Smooth muscle cell (in vitro differentiated cells): ENCODE data around the gene NUPR1. TPM values are rescaled to one million over a fixed set of nuclear protein-coding genes. Genes with fewer than 3 reads are reported as not detected.

Source experiments
- DNase-seq: peaks from one replicate; lab custom pipeline; 2025; ENCODE audit not compliant: unreplicated experiment; lab: John Stamatoyannopoulos, UW
- H2AFZ ChIP-seq: fragments of 200-600 bp; sonication (generic); 2 replicates; pipeline ENCODE4 v1.6.0; 2016; ENCODE audit warnings: antibody characterized with exemption, low read depth, mild to moderate bottlenecking
- H3F3A ChIP-seq: fragments of 200-600 bp; sonication (generic); 2 replicates; pipeline ENCODE4 v1.6.0; 2017; ENCODE audit warnings: antibody characterized with exemption, low read depth
- H3K27ac ChIP-seq: fragments of 200-600 bp; sonication (generic); 2 replicates; pipeline ENCODE4 v1.5.1; 2016; ENCODE audit warnings: low read depth, mild to moderate bottlenecking
- H3K27me3 ChIP-seq: fragments of 200-600 bp; sonication (generic); 2 replicates; pipeline ENCODE4 v1.6.1; 2016; ENCODE audit warnings: low read depth, mild to moderate bottlenecking
- H3K36me3 ChIP-seq: fragments of 200-600 bp; sonication (generic); 2 replicates; pipeline ENCODE4 v1.5.1; 2016; ENCODE audit warnings: low read depth
- H3K4me1 ChIP-seq: fragments of 200-600 bp; sonication (generic); 2 replicates; pipeline ENCODE4 v1.5.1; 2016; ENCODE audit warnings: low read depth
- H3K4me2 ChIP-seq: fragments of 200-600 bp; sonication (generic); 2 replicates; pipeline ENCODE4 v1.6.0; 2016; ENCODE audit warnings: mild to moderate bottlenecking
- H3K4me3 ChIP-seq: fragments of 200-600 bp; sonication (generic); 2 replicates; pipeline ENCODE4 v1.5.1; 2016; ENCODE audit warnings: mild to moderate bottlenecking
- H3K79me2 ChIP-seq: fragments of 200-600 bp; sonication (generic); 2 replicates; pipeline ENCODE4 v1.6.0; 2016; ENCODE audit warnings: low read depth, mild to moderate bottlenecking
- H3K9ac ChIP-seq: fragments of 200-600 bp; sonication (generic); 2 replicates; pipeline ENCODE4 v1.6.0; 2016; ENCODE audit warnings: low read depth
- H3K9me3 ChIP-seq: fragments of 200-600 bp; sonication (generic); replicated peaks from 2 replicates; pipeline ENCODE4 v1.5.1; 2016; ENCODE audit warnings: low read depth
- H4K20me1 ChIP-seq: fragments of 200-600 bp; sonication (generic); 2 replicates; pipeline ENCODE4 v1.6.0; 2016; ENCODE audit warnings: low read depth
- whole genome bisulfite sequencing: methylation state at CpG from one replicate; pipeline ENCODE4 v1.1.7; 2016; ENCODE audit warnings: low lambda C conversion rate; 5-methylcytosine and 5-hydroxymethylcytosine counted together
- polyA plus RNA-seq: library from polyadenylated mRNA; unstranded; fragments of >200 nt; fragmentation: Nextera tagmentation; extraction: Ambion mirVana; gene quantifications from 2 replicates; pipeline ENCODE4 v1.2.1, GENCODE V29; 2016
- total RNA-seq: library from RNA; depleted of rRNA; stranded (reverse); fragments of >200 nt; gene quantifications from 2 replicates; pipeline ENCODE4 v1.2.3, GENCODE V29; 2014
- TF ChIP-seq, protein P1 (sequence below): fragments of 200-600 bp; sonication (generic); IDR thresholded peaks from 2 replicates; pipeline ENCODE4 v1.5.1; 2017; ENCODE audit warnings: borderline replicate concordance, mild to moderate bottlenecking, antibody characterized with exemption; ENCODE audit not compliant: insufficient read depth, poor library complexity, severe bottlenecking

The NUPR1 gene
- total and polyA plus RNA-seq, 2 experiments from 2014 or later = 0.67 to 22.2 TPM

DNA sequence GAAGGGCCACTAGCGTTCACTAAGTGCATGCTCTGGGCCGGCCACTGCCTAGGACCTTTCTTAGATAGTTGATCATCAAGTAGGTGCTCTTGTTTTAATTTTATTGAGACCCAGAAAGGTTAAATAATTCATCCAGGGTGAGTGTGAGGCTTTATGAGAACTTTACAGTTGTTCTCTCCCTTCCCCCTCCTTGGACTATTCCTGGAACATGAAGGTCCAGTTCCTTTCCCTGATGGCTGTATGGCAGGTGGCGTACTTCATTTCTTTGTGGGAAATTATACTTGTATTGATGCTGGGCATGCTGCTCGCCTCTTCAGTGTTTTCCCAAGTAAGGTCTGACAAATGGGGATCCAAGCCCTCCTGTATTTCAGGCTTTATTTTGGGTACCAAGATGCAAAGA, 23.4 kb upstream of the NUPR1 start:
- Histone ChIP-seq H3K9me3 (peaks cover under 1% of the 10 kb centered on the region), H3K79me2 (peaks cover 4% of the 10 kb centered on the region), H3K36me3 (no peaks in the 10 kb centered on the region), H3K27ac (no peak overlapping the region), H2AFZ (no peak overlapping the region), H4K20me1 (no peaks in the 10 kb centered on the region), H3K27me3 (no peaks in the 10 kb centered on the region), H3K4me1 (no peaks in the 10 kb centered on the region), H3K4me3 (no peak overlapping the region), H3F3A (no peaks in the 10 kb centered on the region), H3K9ac (no peak overlapping the region), H3K4me2 (no peak overlapping the region)
- 99% methylated on average over 4 of the region's 4 CpGs for WGBS
- TF ChIP-seq, protein P1, sequence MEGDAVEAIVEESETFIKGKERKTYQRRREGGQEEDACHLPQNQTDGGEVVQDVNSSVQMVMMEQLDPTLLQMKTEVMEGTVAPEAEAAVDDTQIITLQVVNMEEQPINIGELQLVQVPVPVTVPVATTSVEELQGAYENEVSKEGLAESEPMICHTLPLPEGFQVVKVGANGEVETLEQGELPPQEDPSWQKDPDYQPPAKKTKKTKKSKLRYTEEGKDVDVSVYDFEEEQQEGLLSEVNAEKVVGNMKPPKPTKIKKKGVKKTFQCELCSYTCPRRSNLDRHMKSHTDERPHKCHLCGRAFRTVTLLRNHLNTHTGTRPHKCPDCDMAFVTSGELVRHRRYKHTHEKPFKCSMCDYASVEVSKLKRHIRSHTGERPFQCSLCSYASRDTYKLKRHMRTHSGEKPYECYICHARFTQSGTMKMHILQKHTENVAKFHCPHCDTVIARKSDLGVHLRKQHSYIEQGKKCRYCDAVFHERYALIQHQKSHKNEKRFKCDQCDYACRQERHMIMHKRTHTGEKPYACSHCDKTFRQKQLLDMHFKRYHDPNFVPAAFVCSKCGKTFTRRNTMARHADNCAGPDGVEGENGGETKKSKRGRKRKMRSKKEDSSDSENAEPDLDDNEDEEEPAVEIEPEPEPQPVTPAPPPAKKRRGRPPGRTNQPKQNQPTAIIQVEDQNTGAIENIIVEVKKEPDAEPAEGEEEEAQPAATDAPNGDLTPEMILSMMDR = no peak
- no peak for DNase-seq

DNA sequence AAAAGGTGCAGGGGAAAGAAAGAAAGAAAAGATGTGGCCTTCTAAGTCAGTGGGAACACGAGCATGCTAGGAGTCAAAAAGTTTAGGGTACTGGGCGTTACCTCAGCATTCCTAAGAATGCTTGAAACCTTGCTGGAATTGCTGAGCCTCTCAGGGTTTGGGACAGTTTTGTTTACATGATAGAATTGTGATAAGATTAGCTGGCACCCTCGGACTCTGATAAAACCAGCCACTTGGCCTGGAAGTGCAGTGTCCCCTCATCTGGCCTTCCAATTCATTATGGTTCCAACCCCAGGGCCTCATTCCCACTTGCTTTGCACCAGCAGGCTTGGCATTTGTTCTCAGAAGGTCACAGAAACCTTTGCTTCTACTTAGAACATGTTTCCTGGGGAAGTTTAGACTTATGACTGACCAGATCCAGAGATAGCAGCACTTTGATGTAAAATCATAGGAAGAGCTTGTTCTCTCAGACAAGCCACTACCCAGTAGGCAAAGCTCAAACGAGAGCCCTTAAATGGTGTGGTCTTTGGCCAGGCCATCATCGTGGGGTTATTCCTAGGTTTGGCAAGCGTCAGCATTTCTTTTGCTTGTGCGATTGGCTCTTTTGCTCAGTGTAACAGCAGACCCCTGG, 22.9 kb upstream of the NUPR1 start:
- Histone ChIP-seq H3K36me3 (no peaks in the 10 kb centered on the region), H3K4me1 (no peaks in the 10 kb centered on the region), H3F3A (no peaks in the 10 kb centered on the region), H3K79me2 (no peaks in the 10 kb centered on the region), H3K4me2 (no peak overlapping the region), H3K9ac (no peak overlapping the region), H2AFZ (no peak overlapping the region), H3K27me3 (no peaks in the 10 kb centered on the region), H3K27ac (no peak overlapping the region), H3K4me3 (no peak overlapping the region), H4K20me1 (no peaks in the 10 kb centered on the region), H3K9me3 (no peaks in the 10 kb centered on the region)
- 75% methylated on average over 7 of the region's 7 CpGs for WGBS
- no peak for DNase-seq
- TF ChIP-seq, protein P1 = no peak

DNA sequence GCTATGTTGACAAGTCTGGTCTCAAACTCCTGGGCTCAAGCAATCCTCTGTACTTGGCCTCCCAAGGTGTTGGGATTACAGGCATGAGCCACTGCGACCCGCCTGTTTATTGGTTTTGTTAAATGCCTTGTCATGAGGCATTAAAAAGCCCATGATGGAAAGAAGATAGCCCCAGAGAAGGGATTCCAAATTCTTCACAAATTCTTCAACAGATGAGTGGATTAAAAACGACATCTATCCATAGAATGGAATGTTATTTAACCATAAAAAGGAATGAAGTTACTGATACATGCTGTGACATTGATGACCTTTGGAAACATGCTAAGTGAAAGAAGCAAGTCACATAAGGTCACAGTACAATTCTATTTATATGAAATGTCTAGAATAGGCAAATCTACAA, 19.7 kb upstream of the NUPR1 start:
- no peaks in the 10 kb centered on the region for H3F3A ChIP-seq
- H3K4me2 ChIP-seq = no peak overlapping the region
- TF ChIP-seq, protein P1 = no peak
- no peak overlapping the region for H2AFZ ChIP-seq
- H3K4me3 ChIP-seq = no peak overlapping the region
- DNase-seq = no peak
- H3K36me3 ChIP-seq = no peaks in the 10 kb centered on the region
- 71% methylated on average over 3 of the region's 3 CpGs for WGBS
- peaks cover 3% of the 10 kb centered on the region for H3K4me1 ChIP-seq
- no peaks in the 10 kb centered on the region for H4K20me1 ChIP-seq
- H3K27ac ChIP-seq = no peak overlapping the region
- no peaks in the 10 kb centered on the region for H3K79me2 ChIP-seq
- H3K9ac ChIP-seq = no peak overlapping the region
- no peaks in the 10 kb centered on the region for H3K27me3 ChIP-seq
- H3K9me3 ChIP-seq = no peaks in the 10 kb centered on the region

DNA sequence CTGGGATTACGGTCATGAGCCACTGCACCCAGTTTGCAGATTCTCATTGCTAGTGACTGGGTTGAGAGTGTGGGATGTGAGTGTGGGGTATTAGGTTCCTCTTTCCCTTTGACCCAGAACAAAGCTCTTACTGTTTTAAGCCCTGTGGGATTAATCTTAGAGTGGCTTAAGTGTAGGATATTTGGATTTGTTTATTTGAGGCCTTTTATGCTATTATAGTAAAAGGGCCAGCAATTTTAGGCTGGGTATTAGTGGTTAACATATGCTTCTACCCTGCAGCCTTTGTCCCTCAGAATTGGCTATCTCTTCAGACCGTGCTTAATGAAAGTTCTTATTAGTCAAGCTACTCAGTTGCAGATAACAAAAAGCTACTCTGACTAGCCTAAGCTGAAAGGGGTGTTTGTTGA, 18.1 kb upstream of the NUPR1 start:
- Histone ChIP-seq H3K27me3 (no peaks in the 10 kb centered on the region), H3K4me1 (peaks cover 3% of the 10 kb centered on the region), H3K9ac (no peak overlapping the region), H2AFZ (no peak overlapping the region), H3K36me3 (no peaks in the 10 kb centered on the region), H3K79me2 (no peaks in the 10 kb centered on the region), H3K9me3 (no peaks in the 10 kb centered on the region), H3K4me2 (no peak overlapping the region), H3K4me3 (no peak overlapping the region), H3K27ac (no peak overlapping the region), H3F3A (no peaks in the 10 kb centered on the region), H4K20me1 (no peaks in the 10 kb centered on the region)
- no peak for DNase-seq
- WGBS = 67% methylated on average over 2 of the region's 2 CpGs
- TF ChIP-seq, protein P1 = no peak
